ENCODE results near the gene ADRB1. TPM values are rescaled to one million over a fixed set of nuclear protein-coding genes. Genes with fewer than 3 reads are reported as not detected.

The ADRB1 gene
- total and polyA plus RNA-seq, 2 of the 4 experiments (the other 2 are of a cell fraction) = not detected

- intact Hi-C loops (cut with micrococcal nuclease) (no loop called here), in situ Hi-C loops (cut with MboI; ENCODE audit: low sequenced_read_pairs) (no loop called here), dilution Hi-C loops (cut with HindIII; ENCODE audit: low sequenced_read_pairs, unreplicated experiment) (no loop called here)
- H3K36me3 ChIP-seq (ENCODE audit: control insufficient read depth, insufficient read depth, low read length) = no peaks in the 10 kb centered on the region
- H2AFZ ChIP-seq (replicated peaks; ENCODE audit: low read length, poor library complexity) = no peak overlapping the region
- H2BK20ac ChIP-seq (ENCODE audit: low read depth, low read length) = no peak overlapping the region
- no peak overlapping the region for H3K23ac ChIP-seq (ENCODE audit: low read depth, low read length)
- no peak overlapping the region for H3K4me2 ChIP-seq (ENCODE audit: low read depth, low read length)
- H3K4me3 ChIP-seq (ENCODE audit: insufficient read depth, low read depth, low read length) = no peak overlapping the region
- H2AK9ac ChIP-seq (replicated peaks; ENCODE audit: low read depth, low read length, poor library complexity) = no peak overlapping the region
- no peak overlapping the region for H3K27ac ChIP-seq (ENCODE audit: insufficient read depth, low read length)
- no peak overlapping the region for H2AK5ac ChIP-seq (ENCODE audit: low read depth, low read length)
- H3K9me1 ChIP-seq (ENCODE audit: insufficient read depth, low read length) = no peaks in the 10 kb centered on the region
- H3K27me3 ChIP-seq (ENCODE audit: control insufficient read depth, insufficient read depth, low read length) = peaks cover 12% of the 10 kb centered on the region
- H4K91ac ChIP-seq (ENCODE audit: insufficient read depth, low read depth, low read length) = no peak overlapping the region
- no peaks in the 10 kb centered on the region for H3K9me3 ChIP-seq (ENCODE audit: control insufficient read depth, insufficient read depth, low read length)
- ATAC-seq (ENCODE audit: low read depth) = no peak
- no peaks in the 10 kb centered on the region for H3K4me1 ChIP-seq (ENCODE audit: control insufficient read depth, insufficient read depth, low read length)
- POLR2A ChIA-PET (ENCODE audit: unreplicated experiment) = no interaction called here
- no peak overlapping the region for H4K8ac ChIP-seq (ENCODE audit: low read depth in 2 of 2, low read length in 2 of 2)
- no peak overlapping the region for H3K9ac ChIP-seq (ENCODE audit: low read depth, low read length)
- H3K18ac ChIP-seq (ENCODE audit: low read depth, low read length) = no peak overlapping the region
- DNase-seq = no peak
- no peak overlapping the region for H2BK5ac ChIP-seq (ENCODE audit: low read depth, low read length, poor library complexity, severe bottlenecking)
- CTCF ChIA-PET = no interaction called here
- no peak overlapping the region for H3K56ac ChIP-seq (ENCODE audit: extremely low read depth, insufficient read depth, low read length)
- H4K5ac ChIP-seq (ENCODE audit: low read depth, low read length) = no peak overlapping the region
- no CpG with 5 or more reads among the region's 2 CpGs for WGBS, 2 experiments (ENCODE audit: extremely low coverage in 2 of 2, insufficient read length in 1 of 2)
- no peaks in the 10 kb centered on the region for H4K20me1 ChIP-seq (ENCODE audit: insufficient read depth, low read length)
- no peak overlapping the region for H3K14ac ChIP-seq (replicated peaks; ENCODE audit: low read depth, low read length)
- no peak overlapping the region for H3K4ac ChIP-seq (ENCODE audit: low read depth, low read length)
- H3K79me1 ChIP-seq (ENCODE audit: low read depth in 1 of 2, low read length in 2 of 2) = no peaks in the 10 kb centered on the region
- H2BK120ac ChIP-seq (ENCODE audit: low read depth, low read length) = no peak overlapping the region
- TF ChIP-seq MAZ (IDR thresholded peaks at IDR 0.05; ENCODE audit: borderline replicate concordance, low read depth, low read length) (no peak), CHD1 (IDR thresholded peaks at IDR 0.05; ENCODE audit: low read depth, low read length) (no peak), SMC3 (IDR thresholded peaks at IDR 0.05; ENCODE audit: low read depth, low read length) (no peak), CEBPB (IDR thresholded peaks at IDR 0.05; ENCODE audit: low read depth, low read length) (no peak), RFX5 (IDR thresholded peaks at IDR 0.05; ENCODE audit: low read depth, low read length) (no peak), BHLHE40 (IDR thresholded peaks at IDR 0.05; ENCODE audit: low read depth, low read length) (no peak), RAD21 (IDR thresholded peaks at IDR 0.05; ENCODE audit: low read length) (no peak)
- BruUV-seq (replicated peaks) = no TSS peak
- H2BK15ac ChIP-seq (ENCODE audit: low read depth, low read length) = no peak overlapping the region
These were observed 14.2 kb downstream of the ADRB1 start for GRCh38 chr10:114057855-114058254.
